BE2C (cell line): ENCODE measurements around the gene CD24.

Source experiments
- DNase-seq: peaks from one replicate; pipeline ENCODE4 v3.0.0-alpha.2; 2020
- H3K27me3 ChIP-seq: fragments of 250-450 bp; sonication (Bioruptor Pico); 2 replicates; pipeline ENCODE4 v1.5.1; 2020; ENCODE audit warnings: mild to moderate bottlenecking
- H3K36me3 ChIP-seq: fragments of 250-450 bp; sonication (Bioruptor Pico); 2 replicates; pipeline ENCODE4 v1.5.1; 2020; ENCODE audit warnings: mild to moderate bottlenecking
- H3K4me1 ChIP-seq: fragments of 250-450 bp; sonication (Bioruptor Pico); 2 replicates; pipeline ENCODE4 v1.5.1; 2020
- H3K4me3 ChIP-seq: 2 replicates; pipeline ENCODE4 v1.5.1; 2011; ENCODE audit warnings: low read depth, low read length
- H3K9me3 ChIP-seq: fragments of 250-450 bp; sonication (Bioruptor Pico); 2 replicates; pipeline ENCODE4 v1.5.1; 2020
- CTCF ChIP-seq: IDR thresholded peaks from 2 replicates; pipeline ENCODE4 v1.5.1; 2012; ENCODE audit warnings: mild to moderate bottlenecking, low read depth, low read length

The CD24 gene

GRCh38 chr6:106964954-106965353 lies 9.6 kb downstream of the CD24 start:
- no peak overlapping the region for H3K4me3 ChIP-seq
- no peaks in the 10 kb centered on the region for H3K4me1 ChIP-seq
- H3K27me3 ChIP-seq = no peaks in the 10 kb centered on the region
- TF ChIP-seq CTCF = no peak
- no peak for DNase-seq
- H3K36me3 ChIP-seq = no peaks in the 10 kb centered on the region
- H3K9me3 ChIP-seq = no peaks in the 10 kb centered on the region; the same call in 1 of the 2 replicates

GRCh38 chr6:106964099-106964498 lies 10.4 kb downstream of the CD24 start:
- no peaks in the 10 kb centered on the region; the same call in 1 of the 2 replicates for H3K9me3 ChIP-seq
- TF ChIP-seq CTCF = no peak

GRCh38 chr6:106963544-106963943 lies 11.0 kb downstream of the CD24 start:
- DNase-seq = no peak
- TF ChIP-seq CTCF = no peak
- no peak overlapping the region for H3K4me3 ChIP-seq
- no peaks in the 10 kb centered on the region for H3K27me3 ChIP-seq
- no peaks in the 10 kb centered on the region; the same call in 1 of the 2 replicates for H3K9me3 ChIP-seq
- no peaks in the 10 kb centered on the region for H3K36me3 ChIP-seq
- H3K4me1 ChIP-seq = no peaks in the 10 kb centered on the region

More at GRCh38 chr6:106964099-106964498, 10.4 kb downstream of the CD24 start:
- DNase-seq = no peak
- H3K36me3 ChIP-seq = no peaks in the 10 kb centered on the region
- no peaks in the 10 kb centered on the region for H3K27me3 ChIP-seq
- no peaks in the 10 kb centered on the region for H3K4me1 ChIP-seq
- H3K4me3 ChIP-seq = no peak overlapping the region

- H3K9me3 ChIP-seq = no peaks in the 10 kb centered on the region; the same call in 1 of the 2 replicates
- H3K36me3 ChIP-seq = no peaks in the 10 kb centered on the region
- DNase-seq = no peak
- no peak overlapping the region for H3K4me3 ChIP-seq
- no peak for TF ChIP-seq CTCF
- H3K4me1 ChIP-seq = no peaks in the 10 kb centered on the region
- no peaks in the 10 kb centered on the region for H3K27me3 ChIP-seq
These were observed 12.7 kb downstream of the CD24 start for GRCh38 chr6:106961801-106962200.

GRCh38 chr6:106961136-106961535 lies 13.4 kb downstream of the CD24 start:
- no peak for DNase-seq
- H3K36me3 ChIP-seq = no peaks in the 10 kb centered on the region
- H3K4me3 ChIP-seq = no peak overlapping the region
- no peak for TF ChIP-seq CTCF
- no peaks in the 10 kb centered on the region for H3K4me1 ChIP-seq
- no peaks in the 10 kb centered on the region for H3K27me3 ChIP-seq
- no peaks in the 10 kb centered on the region; the same call in 1 of the 2 replicates for H3K9me3 ChIP-seq

- no peak for TF ChIP-seq CTCF
- Histone ChIP-seq H3K27me3 (no peaks in the 10 kb centered on the region), H3K36me3 (no peaks in the 10 kb centered on the region), H3K4me1 (no peaks in the 10 kb centered on the region), H3K9me3 (no peaks in the 10 kb centered on the region; the same call in 1 of the 2 replicates), H3K4me3 (no peak overlapping the region)
- no peak for DNase-seq
These were observed 14.5 kb downstream of the CD24 start for GRCh38 chr6:106959985-106960384.
